Nephron (organoid): ENCODE measurements around the gene DDX20.

Source experiments
- H3K27ac Mint-ChIP-seq, 3 experiments: 2 replicates each; pipeline ENCODE4 v1.8.0; 2020; ENCODE audit warnings: mixed read lengths in 3 of 3, mild to moderate bottlenecking in 2 of 3, moderate library complexity in 1 of 3
- H3K27me3 Mint-ChIP-seq: 2 replicates; pipeline ENCODE4 v1.8.0; 2021; ENCODE audit warnings: low read depth, mild to moderate bottlenecking, moderate library complexity, mixed read lengths
- H3K36me3 Mint-ChIP-seq: 2 replicates; pipeline ENCODE4 v1.8.0; 2020; ENCODE audit warnings: low read depth, mixed read lengths
- H3K4me1 Mint-ChIP-seq: 2 replicates; pipeline ENCODE4 v1.8.0; 2020; ENCODE audit warnings: mixed read lengths
- H3K4me3 Mint-ChIP-seq, 3 experiments: 2 replicates each; pipeline ENCODE4 v1.8.0; 2020; ENCODE audit warnings: mild to moderate bottlenecking in 3 of 3, mixed read lengths in 3 of 3, moderate library complexity in 2 of 3
- H3K9me3 Mint-ChIP-seq: 2 replicates; pipeline ENCODE4 v1.8.0; 2020; ENCODE audit warnings: mixed read lengths
- TF ChIP-seq, protein P1 (sequence below), 3 experiments: fragments of 200-600 bp; sonication (generic); IDR thresholded peaks; one replicate each; pipeline ENCODE4 v1.5.0; 2021; ENCODE audit warnings: antibody characterized with exemption in 3 of 3; ENCODE audit not compliant: unreplicated experiment in 3 of 3

Gene DDX20

GRCh38 chr1:111801071-111801850 lies 45.6 kb downstream of the DDX20 start:
- Mint-ChIP-seq H3K9me3 (no peaks in the 10 kb centered on the region), H3K4me1 (peaks cover 6% of the 10 kb centered on the region), H3K27ac (no peak overlapping the region), H3K27me3 (peaks cover 11% of the 10 kb centered on the region), H3K4me3 (no peak overlapping the region), H3K36me3 (no peaks in the 10 kb centered on the region)
- TF ChIP-seq, protein P1, sequence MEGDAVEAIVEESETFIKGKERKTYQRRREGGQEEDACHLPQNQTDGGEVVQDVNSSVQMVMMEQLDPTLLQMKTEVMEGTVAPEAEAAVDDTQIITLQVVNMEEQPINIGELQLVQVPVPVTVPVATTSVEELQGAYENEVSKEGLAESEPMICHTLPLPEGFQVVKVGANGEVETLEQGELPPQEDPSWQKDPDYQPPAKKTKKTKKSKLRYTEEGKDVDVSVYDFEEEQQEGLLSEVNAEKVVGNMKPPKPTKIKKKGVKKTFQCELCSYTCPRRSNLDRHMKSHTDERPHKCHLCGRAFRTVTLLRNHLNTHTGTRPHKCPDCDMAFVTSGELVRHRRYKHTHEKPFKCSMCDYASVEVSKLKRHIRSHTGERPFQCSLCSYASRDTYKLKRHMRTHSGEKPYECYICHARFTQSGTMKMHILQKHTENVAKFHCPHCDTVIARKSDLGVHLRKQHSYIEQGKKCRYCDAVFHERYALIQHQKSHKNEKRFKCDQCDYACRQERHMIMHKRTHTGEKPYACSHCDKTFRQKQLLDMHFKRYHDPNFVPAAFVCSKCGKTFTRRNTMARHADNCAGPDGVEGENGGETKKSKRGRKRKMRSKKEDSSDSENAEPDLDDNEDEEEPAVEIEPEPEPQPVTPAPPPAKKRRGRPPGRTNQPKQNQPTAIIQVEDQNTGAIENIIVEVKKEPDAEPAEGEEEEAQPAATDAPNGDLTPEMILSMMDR (IDR thresholded peaks at IDR 0.05; ENCODE audit: unreplicated experiment in 3 of 3): no peak

DNA sequence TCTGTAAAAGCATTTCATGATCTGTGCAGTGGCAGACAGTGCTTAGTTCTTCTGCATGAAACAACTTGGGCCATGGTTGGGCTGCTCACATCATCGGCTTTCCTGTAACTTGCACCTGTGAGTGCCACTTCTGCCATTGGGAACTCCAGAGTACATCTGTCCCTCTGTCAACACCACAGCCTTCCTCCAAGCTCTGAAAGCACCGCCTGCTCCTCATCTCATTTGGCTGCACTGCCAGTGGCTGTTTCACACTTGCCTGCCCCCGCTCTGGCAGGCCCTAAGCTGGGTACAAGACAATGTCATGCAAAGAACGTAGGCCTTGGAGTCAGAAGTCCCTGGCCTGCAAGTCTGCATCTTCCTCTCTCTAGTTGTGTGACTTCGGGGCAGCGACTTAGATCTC lies 46.4 kb downstream of the DDX20 start:
- Mint-ChIP-seq H3K36me3 (no peaks in the 10 kb centered on the region), H3K4me1 (peaks cover 6% of the 10 kb centered on the region), H3K4me3 (no peak overlapping the region), H3K27me3 (peaks cover 11% of the 10 kb centered on the region), H3K9me3 (no peaks in the 10 kb centered on the region), H3K27ac (no peak overlapping the region)
- TF ChIP-seq, protein P1 (IDR thresholded peaks at IDR 0.05; ENCODE audit: unreplicated experiment in 3 of 3): no peak

DNA sequence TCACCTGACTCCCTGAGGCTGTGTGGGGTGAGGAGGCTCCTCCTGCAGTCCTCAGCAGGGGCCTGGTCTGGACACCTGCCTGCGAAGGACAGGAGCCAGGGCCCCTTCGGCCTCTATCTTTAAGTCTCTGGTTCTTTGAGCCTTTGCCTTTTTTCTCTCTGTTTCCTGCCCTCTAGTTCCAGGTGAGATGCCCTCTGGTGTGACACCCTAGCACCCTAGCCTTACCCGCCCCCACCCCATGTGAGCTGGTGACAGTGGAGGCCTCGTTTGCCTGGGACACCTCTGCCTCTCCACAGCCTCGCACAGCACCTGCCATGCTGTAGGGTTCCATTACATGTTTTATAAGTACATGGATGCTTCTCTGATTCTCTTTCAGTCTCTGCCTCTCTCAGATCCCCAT lies 47.3 kb downstream of the DDX20 start:
- TF ChIP-seq, protein P1 (IDR thresholded peaks at IDR 0.05; ENCODE audit: unreplicated experiment in 3 of 3): no peak
- Mint-ChIP-seq H3K27me3 (peaks cover 11% of the 10 kb centered on the region), H3K9me3 (no peaks in the 10 kb centered on the region), H3K4me1 (peaks cover 6% of the 10 kb centered on the region), H3K4me3 (no peak overlapping the region), H3K36me3 (no peaks in the 10 kb centered on the region), H3K27ac (no peak overlapping the region)

- TF ChIP-seq, protein P1 (IDR thresholded peaks at IDR 0.05; ENCODE audit: unreplicated experiment in 3 of 3): no peak
- no peaks in the 10 kb centered on the region for H3K9me3 Mint-ChIP-seq
- H3K27ac Mint-ChIP-seq: no peak overlapping the region
- peaks cover 11% of the 10 kb centered on the region for H3K27me3 Mint-ChIP-seq
- no peaks in the 10 kb centered on the region for H3K36me3 Mint-ChIP-seq
- no peak overlapping the region for H3K4me3 Mint-ChIP-seq
- H3K4me1 Mint-ChIP-seq: peaks cover 6% of the 10 kb centered on the region
These were observed 48.2 kb downstream of the DDX20 start for GRCh38 chr1:111803951-111804350.

DNA sequence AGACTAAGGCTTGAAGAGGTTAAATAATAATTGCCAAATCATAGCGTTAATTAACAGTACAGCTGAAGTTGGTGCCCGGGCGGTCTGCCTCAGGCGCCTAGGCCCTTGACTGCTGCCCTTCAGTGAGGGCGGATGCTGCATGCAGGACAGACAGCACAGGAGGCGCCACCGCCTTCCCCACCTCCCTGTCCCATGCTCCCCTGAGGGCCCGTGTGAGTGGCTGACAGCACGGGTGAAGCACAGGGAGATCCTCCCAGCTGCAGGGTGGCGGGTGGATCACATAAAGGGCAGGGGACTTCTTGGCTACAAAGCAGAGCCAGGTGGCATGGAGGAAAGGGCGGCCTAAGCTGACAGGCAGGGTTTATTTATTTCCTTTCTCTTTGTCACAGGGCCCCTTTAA lies 49.1 kb downstream of the DDX20 start:
- peaks cover 15% of the 10 kb centered on the region for H3K27me3 Mint-ChIP-seq
- no peaks in the 10 kb centered on the region for H3K9me3 Mint-ChIP-seq
- TF ChIP-seq, protein P1 (IDR thresholded peaks at IDR 0.05; ENCODE audit: unreplicated experiment in 3 of 3): no peak
- H3K4me1 Mint-ChIP-seq: peaks cover 6% of the 10 kb centered on the region
- no peak overlapping the region for H3K27ac Mint-ChIP-seq
- H3K36me3 Mint-ChIP-seq: no peaks in the 10 kb centered on the region
- H3K4me3 Mint-ChIP-seq: no peak overlapping the region

DNA sequence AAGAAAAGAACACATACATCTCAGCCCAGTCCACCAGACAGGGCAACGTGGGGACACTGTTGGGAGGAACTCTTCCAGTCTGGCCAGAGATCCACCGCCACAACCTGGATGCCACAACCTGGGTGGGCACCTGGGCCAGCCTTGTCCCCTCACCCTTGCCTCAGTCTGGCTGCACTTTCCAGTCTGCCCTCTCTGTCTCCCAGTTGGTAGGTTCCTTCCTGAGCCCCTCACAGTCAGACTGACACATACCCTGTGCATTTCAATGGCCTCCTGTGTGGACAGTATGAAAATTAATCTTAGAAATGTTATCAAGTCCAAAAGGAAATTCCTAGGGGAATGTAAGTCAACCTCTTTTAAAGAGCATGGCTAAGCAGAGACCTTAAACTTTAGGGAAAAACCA lies 49.5 kb downstream of the DDX20 start:
- Mint-ChIP-seq H3K36me3 (no peaks in the 10 kb centered on the region), H3K4me1 (peaks cover 6% of the 10 kb centered on the region), H3K27ac (no peak overlapping the region), H3K9me3 (no peaks in the 10 kb centered on the region), H3K4me3 (no peak overlapping the region), H3K27me3 (peaks cover 15% of the 10 kb centered on the region)
- TF ChIP-seq, protein P1 (IDR thresholded peaks at IDR 0.05; ENCODE audit: unreplicated experiment in 3 of 3): no peak
